Spleen (tissue), 11 donors: ENCODE data around the gene HOXA5. TPM values are rescaled to one million over a fixed set of nuclear protein-coding genes. Genes with fewer than 3 reads are reported as not detected.

Experiments
- DNase-seq: peaks from one replicate; pipeline ENCODE4 v3.0.0-alpha.2; 2020
- H3K27ac ChIP-seq, 8 donors: fragments of 200-600 bp; sonication (generic) in 7 of 8; 1 replicate in 4 of 8; 2 replicates in 4 of 8; pipeline versions ENCODE4 v1.5.0 to v1.8.0; 2016 to 2021; ENCODE audit warnings: inconsistent platforms in 4 of 8, mild to moderate bottlenecking in 4 of 8, moderate library complexity in 1 of 8
- H3K27me3 ChIP-seq, 7 donors: fragments of 200-600 bp; sonication (generic) in 6 of 7; replicated peaks in 1 of 7; 1 replicate in 4 of 7; 2 replicates in 3 of 7; pipeline versions ENCODE4 v1.5.0 to v1.8.0; 2016 to 2021; ENCODE audit warnings: inconsistent platforms in 3 of 7, mild to moderate bottlenecking in 1 of 7
- H3K36me3 ChIP-seq, 6 donors: fragments of 200-600 bp; sonication (generic) in 5 of 6; 1 replicate in 4 of 6; 2 replicates in 2 of 6; pipeline versions ENCODE4 v1.5.0 to v1.8.0; 2016 to 2021; ENCODE audit warnings: inconsistent platforms in 2 of 6
- H3K4me1 ChIP-seq, 6 donors: fragments of 200-600 bp; sonication (generic) in 5 of 6; 1 replicate in 3 of 6; 2 replicates in 3 of 6; pipeline versions ENCODE4 v1.5.0 to v1.8.0; 2016 to 2021; ENCODE audit warnings: inconsistent platforms in 3 of 6
- H3K4me3 ChIP-seq, 8 donors: fragments of 200-600 bp; sonication (generic) in 7 of 8; 1 replicate in 4 of 8; 2 replicates in 4 of 8; pipeline versions ENCODE4 v1.5.0 to v1.8.0; 2016 to 2021; ENCODE audit warnings: inconsistent platforms in 4 of 8, mild to moderate bottlenecking in 4 of 8, moderate library complexity in 2 of 8
- H3K9me3 ChIP-seq, 8 donors: fragments of 200-600 bp; sonication (generic) in 7 of 8; 1 replicate in 4 of 8; 2 replicates in 4 of 8; pipeline versions ENCODE4 v1.5.0 to v1.8.0; 2016 to 2021; ENCODE audit warnings: inconsistent platforms in 4 of 8
- POLR2A ChIP-seq, 3 donors: fragments of 450-650 bp; IDR thresholded peaks; one replicate each; pipeline ENCODE4 v1.5.1; 2017; ENCODE audit warnings: antibody characterized with exemption in 3 of 3, mild to moderate bottlenecking in 1 of 3
- POLR2AphosphoS5 ChIP-seq, 3 donors: sonication (generic); formaldehyde crosslinking; IDR thresholded peaks; one replicate each; pipeline ENCODE4 v1.5.1; 2017; ENCODE audit warnings: antibody characterized with exemption in 3 of 3
- WGBS, 5 donors: extraction: QIAGEN DNeasy Blood & Tissue Kit in 3 of 5; methylation state at CpG; one replicate each; pipeline versions ENCODE4 v1.1.5 to v1.1.7; 2013 to 2018; 5-methylcytosine and 5-hydroxymethylcytosine counted together
- intact Hi-C: fragments of 100-400 bp; cut with DNase I; formaldehyde crosslinking; loops from one replicate; pipeline ENCODE4 v1.15.0; 2023; ENCODE audit warnings: low total_unique reads
- polyA plus RNA-seq, 3 donors: library from polyadenylated mRNA; stranded (reverse); fragments of 200-250 nt; gene quantifications; one replicate each; pipeline ENCODE4 v1.2.1, GENCODE V29; 2013
- total RNA-seq, 7 donors: library from RNA; depleted of rRNA in 3 of 7; stranded (reverse); fragments of >200 nt in 3 of 7; fragmentation: NEBNext Ultra II Directional in 4 of 7; extraction: Animal tissue kit (Norgen Biotek cat#: 25700) in 4 of 7; gene quantifications; one replicate each; pipeline versions ENCODE4 v1.1.0 to v1.2.1, GENCODE V29; 2016 to 2021
- TF ChIP-seq, protein P1 (sequence below), 11 experiments: fragments of 200-600 bp in 7 of 11; fragments of 450-650 bp in 4 of 11; sonication (generic) in 4 of 11; IDR thresholded peaks in 8 of 11; conservative IDR thresholded peaks in 3 of 11; 1 replicate in 7 of 11; 2 replicates in 4 of 11; pipeline versions ENCODE4 v1.4.0 to v1.8.0; 2016 to 2021; ENCODE audit warnings: antibody characterized with exemption in 11 of 11, inconsistent platforms in 4 of 11, mild to moderate bottlenecking in 1 of 11
- donor health status: healthy with polysubstance abuse.
- donor health status: DM: no; HTN: no; CAD: no; lungs with moderate emphysema.
- donor health status: DM: no; HTN: no; CAD: no.
- donor health status: Bipolar disorder and iron deficiency.
- donor health status: healthy.
- donor health status: DM: no; HTN: no; CAD: no.
- donor health status: DM: yes; HTN: yes; CAD: no.

HOXA5 gene
- total and polyA plus RNA-seq, 10 donors, result 1.6 to 9.3 (median 3.3) TPM

DNA sequence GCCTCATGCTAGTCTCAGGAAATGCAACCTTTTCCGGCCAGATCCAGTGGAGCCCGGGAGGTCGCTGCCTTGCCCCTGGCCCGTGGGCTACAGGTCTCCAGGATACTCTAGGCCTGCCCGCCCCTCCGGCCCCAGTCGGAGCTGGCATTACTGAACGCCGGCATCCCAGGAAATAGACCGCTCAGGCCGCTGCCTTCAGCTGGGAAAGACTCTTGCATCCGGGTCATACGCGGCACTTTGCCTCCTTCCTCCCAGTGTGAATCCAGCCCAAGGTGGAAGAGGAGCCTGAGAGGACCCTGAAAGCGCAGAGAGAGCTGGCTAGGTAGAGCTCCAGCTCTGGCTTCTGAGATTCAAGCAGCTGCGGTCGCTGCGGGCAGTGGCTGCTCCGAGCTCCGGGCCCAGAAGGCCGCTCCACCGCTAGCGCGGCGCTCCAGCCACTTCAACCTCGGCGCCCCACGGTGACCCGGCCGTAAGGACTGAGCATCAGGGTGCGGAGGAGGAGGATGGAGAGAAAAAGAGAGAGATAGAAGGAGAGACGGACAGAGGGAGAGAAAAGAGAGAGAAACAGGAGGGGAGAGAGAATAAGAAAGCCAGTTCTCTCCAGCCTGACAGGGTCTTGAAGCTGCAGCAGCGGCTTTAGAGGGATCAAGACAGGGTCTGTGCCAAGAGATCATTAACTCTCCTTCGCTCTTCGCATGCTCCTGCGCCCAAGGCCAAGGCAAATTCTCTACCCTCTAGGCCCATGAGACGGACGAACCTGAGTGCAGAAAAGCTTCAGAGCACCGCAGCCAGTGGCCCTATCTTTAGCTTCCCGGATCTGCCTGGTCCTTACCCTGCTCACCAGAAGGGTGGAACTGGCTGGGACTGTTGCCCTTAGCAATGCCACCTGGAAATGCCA lies 32.4 kb upstream of the HOXA5 start:
- peak; percentile 57 for DNase-seq
- no peaks in the 10 kb centered on the region for H3K36me3 ChIP-seq
- H3K4me3 ChIP-seq, result no peak overlapping the region
- peaks cover 0 to 8% (median 0%) of the 10 kb centered on the region in 8 donors for H3K9me3 ChIP-seq
- TF ChIP-seq POLR2AphosphoS5 (IDR thresholded peaks at IDR 0.05), result no peak
- TF ChIP-seq, protein P1, sequence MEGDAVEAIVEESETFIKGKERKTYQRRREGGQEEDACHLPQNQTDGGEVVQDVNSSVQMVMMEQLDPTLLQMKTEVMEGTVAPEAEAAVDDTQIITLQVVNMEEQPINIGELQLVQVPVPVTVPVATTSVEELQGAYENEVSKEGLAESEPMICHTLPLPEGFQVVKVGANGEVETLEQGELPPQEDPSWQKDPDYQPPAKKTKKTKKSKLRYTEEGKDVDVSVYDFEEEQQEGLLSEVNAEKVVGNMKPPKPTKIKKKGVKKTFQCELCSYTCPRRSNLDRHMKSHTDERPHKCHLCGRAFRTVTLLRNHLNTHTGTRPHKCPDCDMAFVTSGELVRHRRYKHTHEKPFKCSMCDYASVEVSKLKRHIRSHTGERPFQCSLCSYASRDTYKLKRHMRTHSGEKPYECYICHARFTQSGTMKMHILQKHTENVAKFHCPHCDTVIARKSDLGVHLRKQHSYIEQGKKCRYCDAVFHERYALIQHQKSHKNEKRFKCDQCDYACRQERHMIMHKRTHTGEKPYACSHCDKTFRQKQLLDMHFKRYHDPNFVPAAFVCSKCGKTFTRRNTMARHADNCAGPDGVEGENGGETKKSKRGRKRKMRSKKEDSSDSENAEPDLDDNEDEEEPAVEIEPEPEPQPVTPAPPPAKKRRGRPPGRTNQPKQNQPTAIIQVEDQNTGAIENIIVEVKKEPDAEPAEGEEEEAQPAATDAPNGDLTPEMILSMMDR (IDR thresholded peaks at IDR 0.05 in 8 of 11, conservative IDR thresholded peaks at IDR 0.05 in 3 of 11), result no peak
- no peak for TF ChIP-seq POLR2A (IDR thresholded peaks at IDR 0.05)
- peaks cover 21 to 57% (median 44%) of the 10 kb centered on the region in 6 donors for H3K4me1 ChIP-seq
- no peak overlapping the region for H3K27ac ChIP-seq
- 73 to 83% (median 76%) methylated on average over 24 to 40 of the region's 40 CpGs for WGBS, 5 donors
- intact Hi-C loops, result no loop called here
- peaks cover 35 to 100% (median 100%) of the 10 kb centered on the region in 7 donors for H3K27me3 ChIP-seq

DNA sequence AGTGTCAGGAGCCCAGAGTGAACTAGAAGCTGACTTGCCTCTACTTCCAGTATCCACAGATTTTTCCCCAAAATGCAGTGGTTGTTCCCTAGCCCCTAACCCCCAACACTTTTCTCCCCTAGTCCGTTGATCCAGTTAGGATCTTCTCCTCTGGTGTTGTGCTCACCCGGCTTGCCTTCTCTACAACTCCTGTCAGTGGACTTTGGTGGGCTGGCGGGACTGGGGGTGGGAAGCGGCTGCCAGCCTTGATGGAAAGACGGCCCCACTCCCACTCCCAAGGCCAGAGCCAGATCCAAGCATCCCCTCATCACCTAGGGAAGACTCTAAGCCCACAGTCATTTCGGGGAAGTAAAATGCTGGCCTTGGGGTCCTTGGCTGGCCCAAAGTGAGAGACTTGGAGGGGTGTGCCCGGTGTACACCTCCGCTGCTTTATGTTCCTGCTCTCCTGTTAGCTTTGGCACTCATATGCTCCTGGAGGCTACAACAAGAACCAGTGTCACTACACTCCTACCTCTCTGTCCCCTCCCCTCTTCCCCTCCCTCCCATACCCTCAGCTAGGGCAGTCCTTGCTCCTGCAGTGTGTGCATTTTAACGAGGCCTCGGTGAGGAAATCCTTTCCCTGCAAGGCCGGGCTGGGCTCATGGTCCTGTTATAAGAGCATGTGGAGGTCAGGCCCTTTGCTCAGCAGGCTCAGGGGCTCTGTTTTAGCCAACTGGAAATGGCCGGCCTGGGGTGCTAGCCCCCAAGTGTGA lies 31.6 kb upstream of the HOXA5 start:
- DNase-seq, result peak; percentile 34
- H3K4me3 ChIP-seq, result peak overlapping the region in 1 of 8 donors; percentile 72
- no peak overlapping the region for H3K27ac ChIP-seq
- peaks cover 0 to 8% (median 0%) of the 10 kb centered on the region in 8 donors for H3K9me3 ChIP-seq
- peaks cover 37 to 100% (median 100%) of the 10 kb centered on the region in 7 donors for H3K27me3 ChIP-seq
- 54 to 81% (median 72%) methylated on average over 11 to 12 of the region's 12 CpGs for WGBS, 5 donors
- intact Hi-C loops, result no loop called here
- peaks cover 21 to 59% (median 43%) of the 10 kb centered on the region in 6 donors for H3K4me1 ChIP-seq
- no peaks in the 10 kb centered on the region for H3K36me3 ChIP-seq
- TF ChIP-seq POLR2AphosphoS5 (IDR thresholded peaks at IDR 0.05) (no peak), POLR2A (IDR thresholded peaks at IDR 0.05) (no peak)
- TF ChIP-seq, protein P1 (IDR thresholded peaks at IDR 0.05 in 8 of 11, conservative IDR thresholded peaks at IDR 0.05 in 3 of 11), result no peak

DNA sequence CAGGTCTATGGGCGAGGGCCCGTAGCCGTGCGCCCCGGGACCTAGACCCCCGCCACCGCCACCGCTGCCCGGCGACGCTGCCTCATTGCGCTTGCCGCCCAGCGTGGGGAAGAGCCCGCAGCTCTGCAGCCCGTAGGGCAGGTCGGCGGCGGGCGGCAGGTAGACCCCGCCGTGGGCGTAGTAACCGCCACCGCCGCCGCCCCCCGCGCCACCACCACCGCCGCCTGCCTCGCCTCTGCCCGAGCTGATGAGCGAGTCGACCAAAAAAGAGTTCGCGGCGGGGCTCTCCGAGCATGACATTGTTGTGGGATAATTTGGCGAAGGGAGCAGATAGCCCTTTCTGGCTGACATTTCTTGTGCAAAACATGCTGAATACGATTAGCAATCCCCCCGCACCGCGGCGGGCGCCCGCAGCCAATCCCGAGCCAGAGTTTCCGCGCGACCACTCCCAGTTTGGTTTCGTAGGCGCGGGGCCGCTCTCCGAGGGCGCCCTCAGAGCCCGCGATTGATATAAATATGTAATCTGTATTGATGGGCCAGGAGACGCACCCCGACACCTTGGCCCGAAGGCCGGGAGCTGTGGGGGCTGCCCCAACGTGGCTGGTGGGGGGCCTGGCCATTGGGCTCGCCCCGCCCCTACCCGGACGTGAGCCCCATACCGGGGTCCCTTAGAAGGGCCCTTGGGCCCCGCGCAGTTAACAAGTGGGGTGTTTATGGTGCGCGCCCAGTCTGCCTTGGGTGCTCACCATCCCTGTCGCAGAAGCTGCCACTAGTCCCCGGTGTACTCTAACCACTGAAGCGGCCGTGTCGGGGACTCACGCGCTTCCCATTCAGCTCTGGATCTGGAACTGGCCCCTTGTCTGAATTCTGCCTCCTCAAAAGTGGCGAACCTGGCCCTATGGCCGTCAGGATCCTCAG lies 30.7 kb upstream of the HOXA5 start, which contains the start of gene HOXA10:
Gene HOXA10 (minus strand): TSS at position 365 of the 918 bp plus-strand sequence. CDS start 14 bp downstream, at position 351.
- Histone ChIP-seq H3K27ac (peak within 1 kb of the TSS in 2 of 8 donors; percentile 26 to 32), H3K36me3 (no peaks in the 10 kb centered on the region), H3K4me3 (peak within 1 kb of the TSS; percentile 16 to 72 (median 46)), H3K4me1 (peaks cover 15 to 59% (median 43%) of the 10 kb centered on the region in 6 donors), H3K9me3 (peaks cover 0 to 8% (median 0%) of the 10 kb centered on the region in 8 donors), H3K27me3 (peaks cover 40 to 100% (median 100%) of the 10 kb centered on the region in 7 donors)
- DNase-seq, result peak; percentile 73
- TF ChIP-seq POLR2AphosphoS5 (IDR thresholded peaks at IDR 0.05) (no peak), POLR2A (IDR thresholded peaks at IDR 0.05) (no peak)
- TF ChIP-seq, protein P1 (IDR thresholded peaks at IDR 0.05 in 8 of 11, conservative IDR thresholded peaks at IDR 0.05 in 3 of 11), result no peak
- intact Hi-C loops, result no loop called here
- WGBS, 5 donors, result 5 to 13% (median 6%) methylated on average over 47 to 82 of the region's 82 CpGs
